ENCODE results near the gene ARL5B.

The ARL5B gene

GRCh38 chr10:18713077-18713476, 53.8 kb downstream of the ARL5B start:
- no peak for DNase-seq

- DNase-seq = no peak
Observed at GRCh38 chr10:18718991-18719390, 59.8 kb downstream of the ARL5B start.

GRCh38 chr10:18719811-18720210, 60.6 kb downstream of the ARL5B start:
- DNase-seq = no peak

- DNase-seq = no peak
Observed at GRCh38 chr10:18721067-18721466, 61.8 kb downstream of the ARL5B start.

GRCh38 chr10:18723801-18724200, 64.6 kb downstream of the ARL5B start:
- DNase-seq = no peak

Measured in stimulated activated CD8-positive, alpha-beta memory T cell treated with anti-CD3 and anti-CD28 coated beads, Interleukin-4, amount 100 ng/mL, for 48 hours (primary cell).